ENCODE data around the gene P2RX7.

The P2RX7 gene

GRCh38 chr12:121209221-121209620 is 76.5 kb downstream of the P2RX7 start:
- H3K27ac ChIP-seq, result peak overlapping the region; percentile 80 to 89
- no peak for TF ChIP-seq CTCF (IDR thresholded peaks at IDR 0.05)
- DNase-seq, result no peak
- no peaks in the 10 kb centered on the region for H3K9me3 ChIP-seq
- intact Hi-C loops (cut with DNase I; ENCODE audit: low total_unique reads), result no loop called here
- H3K4me1 ChIP-seq, result peaks cover 0 to 14% (median 11%) of the 10 kb centered on the region in 4 donors
- no peaks in the 10 kb centered on the region for H3K27me3 ChIP-seq
- no peaks in the 10 kb centered on the region for H3K36me3 ChIP-seq
- H3K4me3 ChIP-seq, result peak overlapping the region; percentile 68 to 71

GRCh38 chr12:121209624-121210572 is 77.2 kb downstream of the P2RX7 start, which contains the start of gene P2RX4:
Gene P2RX4, plus strand, starts transcription at chr12:121210129. Its CDS starts 36 bp downstream, at chr12:121210165.
- H3K27ac ChIP-seq, result peak within 1 kb of the TSS; percentile 80 to 89
- H3K9me3 ChIP-seq, result no peaks in the 10 kb centered on the region
- peaks cover 0 to 18% (median 15%) of the 10 kb centered on the region in 4 donors for H3K4me1 ChIP-seq
- peak; percentile 80 to 91 for DNase-seq
- no peaks in the 10 kb centered on the region for H3K36me3 ChIP-seq
- intact Hi-C loops (cut with DNase I; ENCODE audit: low total_unique reads), result no loop called here
- H3K27me3 ChIP-seq, result no peaks in the 10 kb centered on the region
- peak in 1 of 2 experiments; percentile 11 for TF ChIP-seq CTCF (IDR thresholded peaks at IDR 0.05)
- peak within 1 kb of the TSS; percentile 68 to 71 for H3K4me3 ChIP-seq

- peaks cover 0 to 12% (median 0%) of the 10 kb centered on the region in 3 donors for H3K36me3 ChIP-seq
- no peak for TF ChIP-seq CTCF (IDR thresholded peaks at IDR 0.05)
- no peak overlapping the region for H3K4me3 ChIP-seq
- DNase-seq, result no peak
- no peaks in the 10 kb centered on the region for H3K9me3 ChIP-seq
- peaks cover 0 to 20% (median 17%) of the 10 kb centered on the region in 4 donors for H3K4me1 ChIP-seq
- intact Hi-C loops (cut with DNase I; ENCODE audit: low total_unique reads), result no loop called here
- no peaks in the 10 kb centered on the region for H3K27me3 ChIP-seq
- no peak overlapping the region for H3K27ac ChIP-seq
These were observed 80.2 kb downstream of the P2RX7 start for GRCh38 chr12:121212875-121213274.

GRCh38 chr12:121214166-121214777 is 81.6 kb downstream of the P2RX7 start:
- peak overlapping the region; percentile 7 to 23 for H3K27ac ChIP-seq
- H3K36me3 ChIP-seq, result peaks cover 0 to 19% (median 0%) of the 10 kb centered on the region in 3 donors
- no peaks in the 10 kb centered on the region for H3K9me3 ChIP-seq
- TF ChIP-seq CTCF (IDR thresholded peaks at IDR 0.05), result no peak
- no peaks in the 10 kb centered on the region for H3K27me3 ChIP-seq
- DNase-seq, result no peak
- H3K4me3 ChIP-seq, result no peak overlapping the region
- H3K4me1 ChIP-seq, result peaks cover 0 to 20% (median 17%) of the 10 kb centered on the region in 4 donors
- intact Hi-C loops (cut with DNase I; ENCODE audit: low total_unique reads), result no loop called here

- Histone ChIP-seq H3K27me3 (no peaks in the 10 kb centered on the region), H3K4me1 (peaks cover 0 to 20% (median 17%) of the 10 kb centered on the region in 4 donors), H3K27ac (peak overlapping the region; percentile 7 to 23), H3K36me3 (peaks cover 0 to 19% (median 0%) of the 10 kb centered on the region in 3 donors), H3K9me3 (no peaks in the 10 kb centered on the region), H3K4me3 (no peak overlapping the region)
- intact Hi-C loops (cut with DNase I; ENCODE audit: low total_unique reads), result no loop called here
- no peak for TF ChIP-seq CTCF (IDR thresholded peaks at IDR 0.05)
- DNase-seq, result peak in 1 of 2 donors; percentile 28
These were observed 82.4 kb downstream of the P2RX7 start for GRCh38 chr12:121214855-121215745.

Data from tibial artery (tissue), 4 donors.